Stimulated activated CD4-positive, alpha-beta T cell treated with anti-CD3 and anti-CD28 coated beads, TNF-alpha, amount 100 ng/mL, for 24 hours (primary cell): ENCODE measurements around the gene C7orf57.
A peak's percentile ranks its signal among the peaks of the same experiment; 100 is the strongest.

Experiments used
- DNase-seq, 3 experiments: peaks; one replicate each; pipeline ENCODE4 v3.0.0-alpha.2; 2020; ENCODE audit warnings: low read depth in 3 of 3

C7orf57 gene

GRCh38 chr7:48085433-48085791, 50.1 kb downstream of the C7orf57 start:
- no peak for DNase-seq

DNA sequence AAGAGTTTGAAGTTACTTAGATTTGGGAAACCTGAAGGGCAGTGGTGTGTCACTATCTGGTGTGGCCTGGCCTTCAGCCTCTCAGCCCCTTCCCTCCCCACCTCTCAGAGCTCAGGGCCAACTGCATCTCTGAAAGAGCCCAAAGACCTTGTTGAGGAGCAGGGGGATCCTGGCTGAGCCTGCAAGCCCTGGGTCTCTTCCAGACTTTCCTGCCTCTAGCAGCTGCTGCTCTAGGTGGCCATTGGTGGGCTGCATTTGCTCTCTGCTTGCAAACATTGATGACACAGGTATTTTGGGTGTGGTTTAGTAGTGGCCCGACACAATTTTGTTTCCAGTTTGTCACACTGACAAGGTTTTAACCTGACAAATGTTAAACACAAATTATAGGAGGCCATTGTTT, 50.6 kb downstream of the C7orf57 start:
- no peak for DNase-seq

- no peak for DNase-seq
These were observed 52.0 kb downstream of the C7orf57 start for GRCh38 chr7:48087349-48087748.

DNA sequence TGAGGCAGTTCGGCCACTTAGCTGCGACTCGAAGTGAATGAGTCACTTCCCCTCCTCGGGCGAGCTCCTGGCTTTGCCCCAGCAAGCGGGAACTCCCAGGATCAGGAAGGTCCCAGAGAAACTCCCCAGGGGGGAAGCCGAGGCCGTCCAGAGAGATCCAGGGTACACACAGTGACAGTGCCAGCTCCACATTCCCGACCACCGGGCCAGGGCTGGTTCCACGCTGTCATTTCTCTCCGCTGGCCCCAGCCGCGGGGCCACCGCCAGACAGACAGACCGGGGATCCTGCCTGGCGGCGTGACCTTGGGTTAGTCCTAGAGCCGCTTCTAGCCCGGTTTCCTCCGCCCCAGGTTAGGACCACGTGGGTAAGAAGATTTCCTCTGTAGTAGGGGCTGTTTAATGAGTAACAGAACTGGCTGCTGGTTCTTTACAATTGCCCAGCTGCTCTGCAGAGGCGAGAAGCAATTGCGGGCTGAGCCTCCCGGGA, 53.3 kb downstream of the C7orf57 start:
- DNase-seq: no peak

DNA sequence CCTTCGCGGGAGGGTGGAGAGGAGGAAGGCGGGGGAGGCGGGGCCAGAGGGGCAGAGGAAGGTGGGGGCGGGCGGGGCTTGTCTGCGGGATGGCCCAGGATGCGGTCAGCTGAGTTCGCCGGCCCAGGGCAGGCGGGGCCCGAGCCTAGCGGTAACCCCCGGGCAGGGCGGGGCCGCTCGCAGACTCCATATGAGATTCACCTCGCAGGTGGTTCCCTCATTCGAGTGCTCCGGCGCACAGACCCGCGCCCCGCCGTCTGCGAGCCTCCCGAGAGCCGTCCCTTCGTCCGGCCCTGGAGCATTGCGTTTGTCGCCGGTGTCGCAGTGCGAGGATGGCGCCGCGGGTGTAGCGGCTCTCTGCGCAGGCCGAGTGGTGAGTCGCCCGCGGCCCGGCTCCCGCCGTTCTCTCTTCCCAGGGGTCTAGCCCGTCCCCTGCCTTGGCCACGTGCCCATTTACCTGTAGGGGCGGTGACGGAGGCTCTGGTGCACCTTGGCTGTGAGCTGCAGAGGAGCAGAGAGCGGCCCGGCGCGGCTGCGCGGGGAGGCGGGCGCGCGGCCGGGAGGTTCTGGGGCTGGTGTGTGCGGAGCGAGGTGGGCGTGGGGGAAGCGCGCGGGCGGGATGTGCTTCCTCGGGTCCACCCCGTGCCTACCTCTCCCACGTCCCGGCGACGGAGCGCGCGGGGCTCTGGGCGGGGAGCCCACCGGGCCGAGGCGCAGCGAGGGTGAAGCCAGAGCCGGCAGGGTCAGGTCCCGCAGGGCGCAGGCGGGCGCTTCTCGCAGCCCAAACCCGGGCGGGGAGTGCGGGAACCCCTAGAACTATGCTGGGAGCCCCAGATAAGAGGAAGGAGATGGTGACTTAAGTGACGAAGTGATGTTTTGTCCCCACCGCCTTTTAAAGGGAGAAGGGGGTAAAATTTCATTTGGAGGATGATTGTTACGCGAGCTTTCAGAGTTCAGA, 54.0 kb downstream of the C7orf57 start, which contains the start of gene UPP1:
Gene UPP1, plus strand, starts transcription at position 220 of the 958 bp plus-strand sequence. CDS start 5,519 bp downstream, outside the sequence.
- peak; percentile 67 to 89 (median 70) for DNase-seq

DNA sequence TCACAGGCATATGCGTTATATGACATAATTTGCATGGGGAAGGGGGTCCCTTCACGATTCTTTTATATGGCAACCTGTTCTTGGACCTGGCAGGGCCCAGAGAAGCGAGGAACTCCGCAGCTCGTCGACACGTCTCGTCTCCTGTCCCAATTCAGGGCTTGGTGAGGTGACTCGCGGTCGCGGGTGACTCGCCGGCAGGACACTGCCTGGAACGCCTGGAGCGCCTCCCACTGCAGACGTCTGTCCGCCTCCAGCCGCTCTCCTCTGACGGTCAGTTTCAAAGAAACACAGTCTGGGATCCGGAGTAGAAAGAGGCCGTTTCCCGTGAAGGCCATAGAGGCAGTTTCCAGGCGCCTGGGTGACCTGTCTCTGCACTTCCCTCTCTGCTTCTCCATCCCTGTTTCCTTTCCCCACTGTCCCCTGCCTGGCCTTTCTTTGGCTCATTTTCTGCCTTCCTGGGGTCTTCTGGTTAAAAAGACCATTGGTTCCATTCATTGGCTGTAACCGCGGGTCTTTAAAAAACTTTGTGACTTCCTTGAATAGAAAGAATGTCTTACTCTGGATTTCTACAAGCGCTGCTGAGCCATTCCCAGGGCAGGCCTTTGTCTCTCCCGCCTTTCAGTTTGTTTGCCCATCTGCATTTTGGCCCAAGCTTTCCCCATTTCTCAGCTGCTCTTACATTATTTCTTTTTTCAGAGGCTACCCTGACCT, 54.9 kb downstream of the C7orf57 start:
- DNase-seq: no peak

DNA sequence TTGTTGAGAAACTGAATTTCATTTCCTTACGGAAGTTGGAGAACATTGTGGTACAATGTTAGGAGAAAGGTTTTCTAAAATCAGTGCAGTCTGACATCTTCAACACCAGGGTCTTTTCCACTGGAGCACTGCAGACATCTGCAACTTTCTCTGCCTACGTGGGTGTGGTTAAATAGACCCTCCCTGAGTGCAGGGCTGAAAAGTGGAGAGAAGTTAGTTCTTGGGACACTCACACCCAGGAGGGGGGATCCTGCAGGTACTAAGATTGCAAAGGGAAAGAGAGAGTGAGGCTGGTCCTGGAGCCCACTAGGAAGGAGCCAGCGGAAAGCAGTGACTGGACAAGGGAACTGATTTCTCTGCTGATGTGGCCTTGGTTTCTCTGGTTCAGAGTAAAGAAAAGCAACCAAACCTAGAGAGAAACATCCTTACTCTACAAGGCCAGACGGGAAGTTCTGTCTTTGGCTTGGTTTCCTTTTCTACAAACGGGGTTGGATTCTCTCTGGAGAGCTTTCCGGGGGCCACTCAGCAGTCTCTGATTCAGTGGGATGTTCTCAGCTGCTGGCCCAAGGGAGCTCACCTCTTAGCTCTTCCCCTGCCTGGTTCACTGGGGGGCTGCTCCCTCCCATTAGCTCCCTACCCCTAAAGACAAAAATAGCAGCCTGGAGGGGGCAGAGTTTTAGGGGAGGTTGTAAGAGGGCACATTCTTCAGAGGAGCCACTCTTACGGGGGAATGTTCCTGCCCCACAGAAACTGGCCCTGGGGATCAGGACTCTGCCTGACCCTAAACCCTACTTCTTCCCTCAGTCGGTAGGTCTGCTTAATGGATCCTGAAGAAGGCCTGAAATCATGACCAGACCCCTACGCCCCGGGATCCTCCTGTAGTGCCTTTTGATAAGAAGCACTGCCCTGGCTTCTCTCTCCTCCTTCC, 56.4 kb downstream of the C7orf57 start:
- DNase-seq: no peak

DNA sequence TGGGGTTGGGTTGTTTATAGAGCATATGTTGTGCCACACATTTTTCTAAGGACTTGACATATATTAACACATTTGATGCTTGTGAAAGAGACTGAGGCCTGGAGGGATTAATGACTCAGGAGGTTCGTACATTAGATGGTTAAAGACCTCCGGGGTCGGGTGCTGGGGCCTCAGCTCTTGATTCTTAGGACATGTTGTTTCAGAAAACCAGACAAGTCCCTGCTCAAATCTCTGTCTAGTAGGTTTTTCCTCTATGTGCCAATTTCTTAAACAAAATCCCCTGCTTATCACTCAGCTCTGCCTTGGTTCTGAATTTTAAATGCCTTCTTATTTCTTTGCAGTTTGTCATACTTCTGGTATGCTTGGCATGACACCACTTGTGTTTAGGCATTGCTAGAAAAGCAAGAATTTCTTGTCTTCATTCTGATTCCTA, 59.5 kb downstream of the C7orf57 start:
- no peak for DNase-seq

- DNase-seq: no peak
These were observed 60.9 kb downstream of the C7orf57 start for GRCh38 chr7:48096273-48096672.

GRCh38 chr7:48097521-48098231, 62.3 kb downstream of the C7orf57 start:
- no peak for DNase-seq

GRCh38 chr7:48098846-48099245, 63.5 kb downstream of the C7orf57 start:
- no peak for DNase-seq

- DNase-seq: no peak
These were observed 64.4 kb downstream of the C7orf57 start for GRCh38 chr7:48099781-48100180.

GRCh38 chr7:48101352-48101751, 66.0 kb downstream of the C7orf57 start:
- no peak for DNase-seq

DNA sequence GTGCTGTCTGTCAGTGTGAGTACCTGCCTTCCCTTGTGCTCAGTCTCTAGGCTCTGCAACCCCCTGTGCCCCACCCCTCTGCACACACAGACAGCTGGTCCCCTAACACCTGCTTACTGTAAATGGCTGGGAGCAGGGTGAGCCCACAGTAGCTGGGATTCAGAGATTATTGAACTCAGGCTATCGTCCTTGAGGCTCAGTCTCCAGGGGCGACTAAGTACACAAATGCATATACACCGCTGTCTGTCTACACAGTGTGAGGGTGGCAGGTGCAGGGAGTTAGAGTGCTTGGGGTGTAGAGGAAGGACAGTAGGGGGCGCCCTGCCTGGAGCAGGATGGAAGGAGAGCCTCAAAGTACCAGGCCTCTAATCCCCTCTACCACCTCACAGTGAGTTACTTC, 66.6 kb downstream of the C7orf57 start:
- no peak for DNase-seq

GRCh38 chr7:48102530-48102929, 67.2 kb downstream of the C7orf57 start:
- no peak for DNase-seq

DNA sequence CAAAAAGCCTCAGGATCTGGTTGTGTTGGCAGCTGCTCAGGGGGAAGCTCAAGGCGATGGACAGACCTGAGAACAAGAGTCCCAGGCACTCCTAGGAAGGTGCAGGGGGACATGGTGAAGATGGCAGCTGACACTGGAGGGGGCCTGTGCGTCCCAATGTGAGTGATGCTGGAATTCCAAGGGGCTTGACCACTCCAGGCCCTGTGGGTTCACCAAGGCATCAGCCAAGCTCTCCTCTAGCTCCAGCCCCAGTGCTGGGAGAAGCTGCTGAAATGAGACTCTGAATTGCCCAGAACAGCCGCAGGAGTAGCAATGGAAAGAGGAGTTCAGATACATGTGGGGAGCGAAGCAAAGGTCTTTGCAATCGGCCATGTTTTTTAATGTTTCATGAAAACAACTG, 69.7 kb downstream of the C7orf57 start:
- no peak for DNase-seq

DNA sequence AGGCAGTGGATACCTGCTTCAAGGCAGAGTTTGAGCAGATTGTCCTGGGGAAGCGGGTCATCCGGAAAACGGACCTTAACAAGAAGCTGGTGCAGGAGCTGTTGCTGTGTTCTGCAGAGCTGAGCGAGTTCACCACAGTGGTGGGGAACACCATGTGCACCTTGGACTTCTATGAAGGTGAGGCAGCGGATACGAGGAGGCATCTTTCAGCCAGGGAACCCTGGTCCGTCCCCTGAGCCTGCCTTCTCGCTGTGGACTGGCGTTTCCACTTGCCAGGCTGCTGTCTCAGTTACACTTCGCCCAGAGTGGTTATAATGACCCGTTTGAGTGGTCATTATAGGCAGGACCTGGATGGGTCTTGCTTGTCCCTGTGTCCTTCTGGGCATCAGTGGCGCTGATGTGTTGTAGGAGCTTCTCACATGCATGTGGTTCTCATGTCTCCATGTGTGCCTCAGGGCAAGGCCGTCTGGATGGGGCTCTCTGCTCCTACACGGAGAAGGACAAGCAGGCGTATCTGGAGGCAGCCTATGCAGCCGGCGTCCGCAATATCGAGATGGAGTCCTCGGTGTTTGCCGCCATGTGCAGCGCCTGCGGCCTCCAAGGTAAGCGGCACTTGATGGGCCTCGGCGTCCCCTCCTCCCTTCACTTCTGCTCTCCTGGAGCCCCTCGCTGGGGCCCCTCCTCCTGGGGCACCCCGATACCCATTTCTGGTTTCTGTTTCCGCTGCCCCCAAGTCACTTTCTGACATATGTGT, 71.7 kb downstream of the C7orf57 start:
- no peak for DNase-seq

- no peak for DNase-seq
These were observed 72.7 kb downstream of the C7orf57 start for GRCh38 chr7:48107926-48108472.

DNA sequence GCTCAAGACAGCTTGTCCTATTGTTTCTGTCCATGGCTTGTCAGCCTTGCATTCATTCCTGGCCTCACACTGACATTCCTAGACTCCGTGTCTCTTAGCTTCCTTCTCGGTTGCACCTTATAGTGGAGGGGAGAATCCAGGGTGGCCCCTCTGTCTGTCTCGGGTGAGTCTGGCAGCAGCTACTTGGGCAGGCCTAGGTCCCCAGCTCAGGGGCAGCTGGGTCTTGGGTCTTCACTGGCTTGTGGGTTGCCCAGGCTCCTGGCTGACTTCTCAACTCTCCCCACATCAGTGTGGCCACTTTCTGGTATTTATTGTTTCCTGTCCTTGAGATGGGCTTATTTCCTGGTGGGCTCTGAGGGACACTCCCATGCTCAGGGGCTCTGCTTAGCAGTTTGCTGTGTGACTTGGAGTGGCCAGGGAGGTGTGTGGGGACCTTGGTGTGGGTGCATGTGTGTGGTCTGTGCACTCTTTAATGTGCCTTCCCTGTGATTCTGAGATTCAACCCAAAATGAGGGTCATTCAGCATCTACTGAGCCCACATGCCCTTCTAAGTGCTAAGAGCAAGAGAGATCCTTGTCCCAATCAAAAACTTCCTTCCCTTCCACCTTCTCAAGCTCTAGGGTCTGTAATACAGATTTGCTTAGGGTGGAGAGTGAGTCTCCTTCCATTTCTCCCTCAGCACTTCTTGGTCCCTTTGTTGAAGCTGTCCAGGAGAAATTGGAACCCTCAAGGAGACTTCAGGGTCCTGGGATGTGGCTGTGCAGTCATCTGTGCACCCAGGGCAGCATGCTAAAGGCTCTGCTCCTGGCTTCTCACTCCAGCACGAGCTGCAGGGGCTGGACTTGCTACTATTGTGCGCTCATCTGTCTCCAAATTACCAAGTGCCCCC, 73.9 kb downstream of the C7orf57 start:
- DNase-seq: no peak
